Testis (tissue), 2 donors: Measurements from ENCODE around the gene RNGTT.

Experiments used
- POLR2A ChIP-seq: fragments of 450-650 bp; IDR thresholded peaks from one replicate; pipeline ENCODE4 v1.6.1; 2017; ENCODE audit warnings: antibody characterized with exemption, mild to moderate bottlenecking, moderate library complexity
- TF ChIP-seq, protein P1 (sequence below), 3 experiments: fragments of 450-650 bp in 2 of 3; fragments of 200-600 bp in 1 of 3; sonication (generic) in 1 of 3; IDR thresholded peaks; one replicate each; pipeline ENCODE4 v1.5.1; 2016 to 2019; ENCODE audit warnings: antibody characterized with exemption in 3 of 3, mild to moderate bottlenecking in 2 of 3, moderate library complexity in 1 of 3

DNA sequence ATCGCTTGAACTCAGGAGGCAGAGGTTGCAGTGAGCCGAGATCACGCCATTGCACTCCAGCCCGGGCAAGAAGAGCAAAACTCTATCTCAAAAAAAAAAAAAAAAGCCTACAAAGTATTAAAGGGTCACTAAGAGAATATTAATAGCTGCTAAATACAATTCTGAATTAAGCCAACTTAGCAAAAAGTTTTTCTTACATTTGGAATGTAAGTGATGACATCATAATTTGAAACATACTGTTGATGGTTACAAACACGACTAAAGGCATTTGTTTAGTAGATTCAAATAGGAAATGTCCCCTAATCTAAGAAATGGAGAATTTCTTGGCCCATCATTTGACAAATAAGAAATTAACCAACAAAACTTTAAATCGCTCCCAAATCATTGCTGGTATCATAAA, 282.8 kb downstream of the RNGTT start:
- no peak for TF ChIP-seq POLR2A
- TF ChIP-seq, protein P1, sequence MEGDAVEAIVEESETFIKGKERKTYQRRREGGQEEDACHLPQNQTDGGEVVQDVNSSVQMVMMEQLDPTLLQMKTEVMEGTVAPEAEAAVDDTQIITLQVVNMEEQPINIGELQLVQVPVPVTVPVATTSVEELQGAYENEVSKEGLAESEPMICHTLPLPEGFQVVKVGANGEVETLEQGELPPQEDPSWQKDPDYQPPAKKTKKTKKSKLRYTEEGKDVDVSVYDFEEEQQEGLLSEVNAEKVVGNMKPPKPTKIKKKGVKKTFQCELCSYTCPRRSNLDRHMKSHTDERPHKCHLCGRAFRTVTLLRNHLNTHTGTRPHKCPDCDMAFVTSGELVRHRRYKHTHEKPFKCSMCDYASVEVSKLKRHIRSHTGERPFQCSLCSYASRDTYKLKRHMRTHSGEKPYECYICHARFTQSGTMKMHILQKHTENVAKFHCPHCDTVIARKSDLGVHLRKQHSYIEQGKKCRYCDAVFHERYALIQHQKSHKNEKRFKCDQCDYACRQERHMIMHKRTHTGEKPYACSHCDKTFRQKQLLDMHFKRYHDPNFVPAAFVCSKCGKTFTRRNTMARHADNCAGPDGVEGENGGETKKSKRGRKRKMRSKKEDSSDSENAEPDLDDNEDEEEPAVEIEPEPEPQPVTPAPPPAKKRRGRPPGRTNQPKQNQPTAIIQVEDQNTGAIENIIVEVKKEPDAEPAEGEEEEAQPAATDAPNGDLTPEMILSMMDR (IDR thresholded peaks at IDR 0.05), result no peak
